Measurements from ENCODE around the gene S100A7A. TPM values are rescaled to one million over a fixed set of nuclear protein-coding genes. Genes with fewer than 3 reads are reported as not detected.
A peak's percentile ranks its signal among the peaks of the same experiment; 100 is the strongest.

The S100A7A gene
- total RNA-seq, 2 donors from 2014 or later: not detected

GRCh38 chr1:153402226-153402625 lies 14.1 kb upstream of the S100A7A start:
- Mint-ChIP-seq H3K4me3 (no peak overlapping the region), H3K4me1 (no peaks in the 10 kb centered on the region), H3K27me3 (ENCODE audit: insufficient read depth) (peaks cover 24% of the 10 kb centered on the region), H3K9me3 (no peaks in the 10 kb centered on the region), H3K27ac (no peak overlapping the region), H3K36me3 (ENCODE audit: low read depth) (no peaks in the 10 kb centered on the region)
- H3K27me3 ChIP-seq (ENCODE audit: control insufficient read depth, insufficient read depth, low read length, poor library complexity, severe bottlenecking): no peaks in the 10 kb centered on the region
- H3K36me3 ChIP-seq (ENCODE audit: control insufficient read depth, insufficient read depth, low read length): no peaks in the 10 kb centered on the region
- H3K4me1 ChIP-seq (ENCODE audit: control insufficient read depth, insufficient read depth, low read length): no peaks in the 10 kb centered on the region
- H3K4me3 ChIP-seq (ENCODE audit: low read length): no peak overlapping the region
- no peak overlapping the region for H3K9ac ChIP-seq (ENCODE audit: extremely low read depth, low read length, poor library complexity, severe bottlenecking)
- H3K27ac ChIP-seq (ENCODE audit: low read depth, low read length): no peak overlapping the region
- H3K9me3 ChIP-seq (ENCODE audit: control insufficient read depth, low read length): no peaks in the 10 kb centered on the region
- WGBS, 2 experiments (ENCODE audit: insufficient coverage in 1 of 2, insufficient read length in 1 of 2): 81 to 100% methylated on average over 1 to 2 of the region's 2 CpGs
- TF ChIP-seq CTCF (conservative IDR thresholded peaks at IDR 0.05): no peak
- DNase-seq: peak; percentile 16

GRCh38 chr1:153403421-153404085 lies 12.8 kb upstream of the S100A7A start:
- Histone ChIP-seq H3K36me3 (ENCODE audit: control insufficient read depth, insufficient read depth, low read length) (no peaks in the 10 kb centered on the region), H3K4me3 (ENCODE audit: low read length) (no peak overlapping the region), H3K4me1 (ENCODE audit: control insufficient read depth, insufficient read depth, low read length) (no peaks in the 10 kb centered on the region), H3K27ac (ENCODE audit: low read depth, low read length) (no peak overlapping the region), H3K27me3 (ENCODE audit: control insufficient read depth, insufficient read depth, low read length, poor library complexity, severe bottlenecking) (no peaks in the 10 kb centered on the region), H3K9ac (ENCODE audit: extremely low read depth, low read length, poor library complexity, severe bottlenecking) (no peak overlapping the region), H3K9me3 (ENCODE audit: control insufficient read depth, low read length) (no peaks in the 10 kb centered on the region)
- peaks cover 3% of the 10 kb centered on the region for H3K9me3 Mint-ChIP-seq
- no peak overlapping the region for H3K4me3 Mint-ChIP-seq
- WGBS, 2 experiments (ENCODE audit: insufficient coverage in 1 of 2, insufficient read length in 1 of 2): 89 to 92% methylated on average over 4 to 10 of the region's 11 CpGs
- no peak overlapping the region for H3K27ac Mint-ChIP-seq
- H3K4me1 Mint-ChIP-seq: no peaks in the 10 kb centered on the region
- no peak for TF ChIP-seq CTCF (conservative IDR thresholded peaks at IDR 0.05)
- peak; percentile 5 for DNase-seq
- H3K36me3 Mint-ChIP-seq (ENCODE audit: low read depth): no peaks in the 10 kb centered on the region
- peaks cover 31% of the 10 kb centered on the region for H3K27me3 Mint-ChIP-seq (ENCODE audit: insufficient read depth)

GRCh38 chr1:153404086-153404635 lies 12.2 kb upstream of the S100A7A start:
- H3K27ac ChIP-seq (ENCODE audit: low read depth, low read length): no peak overlapping the region
- no peak for TF ChIP-seq CTCF (conservative IDR thresholded peaks at IDR 0.05)
- WGBS, 2 experiments (ENCODE audit: insufficient coverage in 1 of 2, insufficient read length in 1 of 2): 66 to 80% methylated on average over 7 of the region's 7 CpGs
- H3K9ac ChIP-seq (ENCODE audit: extremely low read depth, low read length, poor library complexity, severe bottlenecking): no peak overlapping the region
- H3K36me3 ChIP-seq (ENCODE audit: control insufficient read depth, insufficient read depth, low read length): no peaks in the 10 kb centered on the region
- DNase-seq: peak; percentile 50
- Mint-ChIP-seq H3K27ac (no peak overlapping the region), H3K36me3 (ENCODE audit: low read depth) (no peaks in the 10 kb centered on the region), H3K9me3 (peaks cover 3% of the 10 kb centered on the region), H3K27me3 (ENCODE audit: insufficient read depth) (peaks cover 31% of the 10 kb centered on the region), H3K4me3 (no peak overlapping the region), H3K4me1 (no peaks in the 10 kb centered on the region)
- H3K4me3 ChIP-seq (ENCODE audit: low read length): no peak overlapping the region
- H3K9me3 ChIP-seq (ENCODE audit: control insufficient read depth, low read length): no peaks in the 10 kb centered on the region
- H3K27me3 ChIP-seq (ENCODE audit: control insufficient read depth, insufficient read depth, low read length, poor library complexity, severe bottlenecking): no peaks in the 10 kb centered on the region
- H3K4me1 ChIP-seq (ENCODE audit: control insufficient read depth, insufficient read depth, low read length): no peaks in the 10 kb centered on the region
